Adipocyte (in vitro differentiated cells): ENCODE data around the gene ADCY5.

Experiments used
- DNase-seq: peaks from one replicate; pipeline ENCODE4 v3.0.0-alpha.2; 2015; ENCODE audit warnings: low read depth
- H3K27me3 ChIP-seq: replicated peaks from 2 replicates; pipeline ENCODE4 v1.7.0; 2013; ENCODE audit warnings: mild to moderate bottlenecking, low read length, moderate library complexity; ENCODE audit not compliant: control insufficient read depth, insufficient read depth
- H3K36me3 ChIP-seq: 2 replicates; pipeline ENCODE4 v1.7.0; 2013; ENCODE audit warnings: low read length, mild to moderate bottlenecking, moderate library complexity; ENCODE audit not compliant: control insufficient read depth, insufficient read depth, severe bottlenecking
- H3K4me1 ChIP-seq: 2 replicates; pipeline ENCODE4 v1.7.0; 2013; ENCODE audit warnings: mild to moderate bottlenecking, low read length, moderate library complexity; ENCODE audit not compliant: control insufficient read depth, insufficient read depth
- H3K4me3 ChIP-seq: 2 replicates; pipeline ENCODE4 v1.7.0; 2013; ENCODE audit warnings: mild to moderate bottlenecking, low read length, moderate library complexity
- H3K9ac ChIP-seq: 2 replicates; pipeline ENCODE4 v1.7.0; 2013; ENCODE audit warnings: mild to moderate bottlenecking, low read length, moderate library complexity
- H3K9me3 ChIP-seq: 2 replicates; pipeline ENCODE4 v1.7.0; 2013; ENCODE audit warnings: mild to moderate bottlenecking, low read length, moderate library complexity; ENCODE audit not compliant: control insufficient read depth

Gene ADCY5

GRCh38 chr3:123383091-123384053, 65.5 kb downstream of the ADCY5 start:
- Histone ChIP-seq H3K4me1 (peaks cover 6% of the 10 kb centered on the region), H3K27me3 (peaks cover 14% of the 10 kb centered on the region), H3K4me3 (no peak overlapping the region), H3K9ac (no peak overlapping the region), H3K9me3 (no peaks in the 10 kb centered on the region), H3K36me3 (no peaks in the 10 kb centered on the region)
- DNase-seq = peak; percentile 48

GRCh38 chr3:123380261-123380660, 68.6 kb downstream of the ADCY5 start:
- H3K4me1 ChIP-seq = no peaks in the 10 kb centered on the region
- H3K9ac ChIP-seq = no peak overlapping the region
- no peaks in the 10 kb centered on the region for H3K36me3 ChIP-seq
- no peak for DNase-seq
- peaks cover 33% of the 10 kb centered on the region for H3K27me3 ChIP-seq
- H3K9me3 ChIP-seq = no peaks in the 10 kb centered on the region
- no peak overlapping the region for H3K4me3 ChIP-seq

GRCh38 chr3:123379041-123379830, 69.7 kb downstream of the ADCY5 start:
- Histone ChIP-seq H3K27me3 (peaks cover 38% of the 10 kb centered on the region), H3K9me3 (no peaks in the 10 kb centered on the region), H3K36me3 (no peaks in the 10 kb centered on the region), H3K4me3 (no peak overlapping the region), H3K9ac (no peak overlapping the region), H3K4me1 (no peaks in the 10 kb centered on the region)
- no peak for DNase-seq

- H3K4me1 ChIP-seq = no peaks in the 10 kb centered on the region
- no peak overlapping the region for H3K9ac ChIP-seq
- peaks cover 44% of the 10 kb centered on the region for H3K27me3 ChIP-seq
- H3K4me3 ChIP-seq = no peak overlapping the region
- H3K9me3 ChIP-seq = no peaks in the 10 kb centered on the region
- H3K36me3 ChIP-seq = no peaks in the 10 kb centered on the region
- DNase-seq = no peak
These were observed 70.4 kb downstream of the ADCY5 start for GRCh38 chr3:123378409-123378915.

DNA sequence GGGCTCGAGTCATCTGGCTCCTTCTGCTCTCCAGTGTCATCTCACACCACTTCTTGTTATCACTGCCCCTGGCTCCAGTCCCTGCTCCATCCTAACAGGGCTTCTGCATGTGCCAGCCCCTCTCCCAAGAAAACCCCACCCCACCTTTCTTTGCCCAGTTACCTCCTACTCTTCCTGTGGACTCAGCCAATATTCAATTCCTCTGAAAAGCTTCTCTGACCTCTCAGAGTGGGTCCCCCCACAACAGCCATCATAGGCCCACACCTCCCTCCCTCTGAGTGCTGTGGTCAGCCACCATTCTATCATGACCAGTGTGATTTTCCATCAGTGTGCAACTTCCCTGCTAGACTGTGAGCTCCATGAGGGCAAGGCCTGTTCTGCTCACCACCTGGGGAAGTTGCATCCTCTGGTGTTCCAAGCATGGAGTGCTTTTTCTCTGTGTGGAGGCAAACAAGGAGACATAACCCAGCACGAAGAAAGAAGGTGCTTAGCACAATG, 71.6 kb downstream of the ADCY5 start:
- Histone ChIP-seq H3K27me3 (peaks cover 55% of the 10 kb centered on the region), H3K4me3 (no peak overlapping the region), H3K4me1 (no peaks in the 10 kb centered on the region), H3K9me3 (no peaks in the 10 kb centered on the region), H3K36me3 (no peaks in the 10 kb centered on the region), H3K9ac (no peak overlapping the region)
- no peak for DNase-seq

DNA sequence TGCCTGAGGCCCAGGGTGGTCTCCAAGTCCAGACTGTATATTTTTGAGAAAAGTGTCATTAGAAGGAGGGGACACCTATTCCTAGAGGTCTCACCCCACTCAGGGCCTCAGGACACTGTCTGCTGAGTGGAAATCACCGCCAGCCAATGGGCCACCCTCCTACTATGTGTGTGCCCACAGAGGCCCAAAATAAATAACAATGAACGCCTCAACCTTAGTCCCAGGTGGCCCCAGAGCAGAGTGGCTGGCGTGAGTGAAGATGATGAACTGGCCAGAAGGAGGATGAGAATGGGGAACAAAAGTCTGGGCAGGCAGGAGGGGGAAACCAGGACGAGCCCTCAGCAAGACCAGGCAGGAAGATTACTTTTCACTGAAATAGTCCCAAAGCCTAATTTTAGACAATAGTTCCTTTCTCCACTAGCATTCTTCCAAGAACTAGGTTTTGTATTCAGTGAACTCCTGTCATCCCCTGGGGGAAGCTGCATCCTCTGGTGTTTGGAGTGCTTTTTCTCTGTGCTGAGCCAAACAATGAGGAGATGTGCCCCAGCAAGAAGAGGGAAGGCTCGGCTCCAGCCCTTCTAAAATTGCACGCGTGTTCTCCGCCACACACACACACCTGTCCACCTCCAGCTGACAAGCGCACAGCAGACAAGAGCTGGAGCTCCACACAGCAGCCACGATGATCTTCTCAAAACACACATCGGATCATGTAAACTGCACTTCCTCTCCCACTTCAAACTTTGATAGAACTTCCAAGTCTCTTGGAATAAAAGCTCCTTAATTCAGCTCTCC, 72.2 kb downstream of the ADCY5 start:
- no peak overlapping the region for H3K9ac ChIP-seq
- no peaks in the 10 kb centered on the region for H3K4me1 ChIP-seq
- H3K27me3 ChIP-seq = peaks cover 62% of the 10 kb centered on the region
- H3K4me3 ChIP-seq = no peak overlapping the region
- DNase-seq = no peak
- H3K9me3 ChIP-seq = no peaks in the 10 kb centered on the region
- no peaks in the 10 kb centered on the region for H3K36me3 ChIP-seq

DNA sequence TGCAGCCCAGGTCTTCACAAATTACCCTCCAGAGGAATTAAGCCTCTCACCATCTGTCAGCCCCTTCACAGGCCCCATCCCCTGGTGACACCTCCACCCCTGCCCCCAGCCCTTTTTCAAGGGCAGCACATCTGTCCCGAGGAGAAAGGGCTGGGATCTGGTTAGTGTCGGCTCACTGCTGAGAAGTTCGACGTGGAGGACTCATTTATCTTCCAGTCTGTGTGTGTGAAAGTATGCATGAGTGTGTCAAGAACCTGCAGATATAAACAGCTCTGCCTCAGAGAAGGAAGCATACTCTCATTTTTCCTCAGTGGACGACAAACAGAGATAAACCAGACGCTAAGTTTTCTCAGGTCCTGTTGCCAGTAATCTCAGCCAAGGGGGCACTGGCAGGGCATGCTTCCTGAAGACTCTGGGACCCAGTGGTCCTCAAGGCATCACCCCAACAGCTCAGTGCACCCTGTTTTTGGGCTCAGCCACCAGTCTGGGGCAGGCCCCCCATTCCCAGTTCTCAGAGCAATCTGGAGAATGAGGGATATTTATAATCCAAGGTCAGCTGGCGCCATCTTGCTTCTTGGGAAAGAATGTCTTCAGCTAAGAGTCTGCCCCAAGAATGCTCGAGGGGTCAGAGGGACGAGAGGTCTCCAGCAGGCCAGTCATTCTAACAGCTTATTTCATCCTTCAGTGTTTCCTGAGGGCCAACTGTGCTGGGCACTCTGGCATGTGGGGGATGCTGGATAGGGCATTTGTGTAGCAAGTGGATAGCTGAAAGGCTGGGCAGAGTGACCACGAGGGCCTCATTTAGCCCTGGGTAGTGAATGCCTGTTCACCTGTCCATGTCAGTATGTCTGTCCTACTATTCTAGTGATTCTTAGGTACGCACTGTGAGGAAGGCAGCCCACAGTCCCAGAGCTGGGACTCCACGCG, 73.6 kb downstream of the ADCY5 start:
- H3K4me1 ChIP-seq = no peaks in the 10 kb centered on the region
- DNase-seq = no peak
- H3K9me3 ChIP-seq = no peaks in the 10 kb centered on the region
- H3K36me3 ChIP-seq = no peaks in the 10 kb centered on the region
- peaks cover 73% of the 10 kb centered on the region for H3K27me3 ChIP-seq
- no peak overlapping the region for H3K4me3 ChIP-seq
- no peak overlapping the region for H3K9ac ChIP-seq

GRCh38 chr3:123374016-123374415, 74.9 kb downstream of the ADCY5 start:
- Histone ChIP-seq H3K4me3 (no peak overlapping the region), H3K9me3 (peaks cover 10% of the 10 kb centered on the region), H3K9ac (no peak overlapping the region), H3K36me3 (no peaks in the 10 kb centered on the region), H3K4me1 (no peaks in the 10 kb centered on the region), H3K27me3 (peaks cover 83% of the 10 kb centered on the region)
- DNase-seq = no peak

DNA sequence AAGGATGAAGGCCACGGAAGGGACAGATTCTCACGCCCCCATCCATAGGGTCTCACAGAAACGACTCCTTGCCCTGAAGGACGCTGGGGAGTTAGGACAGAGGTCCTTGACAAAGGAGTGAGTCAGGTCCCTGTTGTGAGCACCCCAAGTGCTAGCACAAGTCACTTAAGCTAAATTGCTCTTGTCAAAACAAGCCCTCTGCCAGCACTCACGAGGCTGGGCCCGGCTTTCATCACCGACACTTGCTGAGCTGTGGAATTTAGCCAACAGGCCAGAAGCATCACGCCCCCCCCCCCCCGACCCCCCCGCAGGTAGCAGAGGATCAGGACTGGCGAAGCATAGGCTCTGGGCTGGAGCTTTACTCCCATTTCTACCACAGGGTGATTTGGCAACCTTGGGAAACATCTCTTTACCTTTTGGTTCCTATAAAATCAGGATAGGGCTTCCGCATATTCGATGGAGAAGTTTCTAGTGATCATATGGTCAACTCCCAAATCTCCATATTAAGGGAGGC, 75.4 kb downstream of the ADCY5 start:
- H3K36me3 ChIP-seq = no peaks in the 10 kb centered on the region
- no peak for DNase-seq
- H3K27me3 ChIP-seq = peaks cover 83% of the 10 kb centered on the region

More for the DNA sequence above, 75.4 kb downstream of the ADCY5 start:
- Histone ChIP-seq H3K9ac (no peak overlapping the region), H3K4me1 (no peaks in the 10 kb centered on the region), H3K9me3 (peaks cover 13% of the 10 kb centered on the region), H3K4me3 (no peak overlapping the region)
